IMR-90 (cell line): ENCODE measurements around the gene RASSF10. TPM values are rescaled to one million over a fixed set of nuclear protein-coding genes. Genes with fewer than 3 reads are reported as not detected.

Source experiments
- ATAC-seq: fragments of 200-7000 bp; cut with Tn5 transposase; 2 replicates; pipeline ENCODE4 v1.9.1; 2020; ENCODE audit warnings: low read depth, mild to moderate bottlenecking, moderate library complexity
- BruUV-seq: library from RNA; stranded (reverse); fragments of 400-500 nt; replicated peaks from 2 replicates; lab custom pipeline; 2021; lab: Mats Ljungman, UMichigan
- CTCF ChIA-PET: fragments of 300-600 bp; formaldehyde crosslinking; extraction: SDS; loops from one replicate; lab custom pipeline; 2021; ENCODE audit warnings: antibody characterized with exemption; lab: Yijun Ruan, JAX
- POLR2A ChIA-PET: fragments of 300-600 bp; sonication (Branson Sonifier 250); formaldehyde crosslinking; loops from one replicate; lab custom pipeline; 2022; ENCODE audit warnings: antibody characterized with exemption; ENCODE audit not compliant: unreplicated experiment; lab: Charles Lee
- DNase-seq: peaks from one replicate; pipeline ENCODE4 v3.0.0; 2013
- H2AFZ ChIP-seq: replicated peaks from 2 replicates; pipeline ENCODE3; 2013; ENCODE audit warnings: low read length, mild to moderate bottlenecking; ENCODE audit not compliant: poor library complexity
- H2AK5ac ChIP-seq: 2 replicates; pipeline ENCODE4 v1.6.1; 2013; ENCODE audit warnings: low read depth, low read length, inconsistent platforms
- H2AK9ac ChIP-seq: replicated peaks from 2 replicates; pipeline ENCODE3; 2013; ENCODE audit warnings: mild to moderate bottlenecking, low read depth, low read length, moderate library complexity; ENCODE audit not compliant: poor library complexity
- H2BK120ac ChIP-seq: 2 replicates; pipeline ENCODE4 v1.6.1; 2013; ENCODE audit warnings: low read depth, low read length, inconsistent platforms
- H2BK15ac ChIP-seq: 3 replicates; pipeline ENCODE4 v1.6.1; 2013; ENCODE audit warnings: low read depth, low read length, inconsistent platforms
- H2BK20ac ChIP-seq: 2 replicates; pipeline ENCODE4 v1.6.1; 2013; ENCODE audit warnings: low read depth, mild to moderate bottlenecking, inconsistent platforms, low read length, moderate library complexity
- H2BK5ac ChIP-seq: 2 replicates; pipeline ENCODE4 v1.6.1; 2013; ENCODE audit warnings: mild to moderate bottlenecking, low read depth, low read length, inconsistent platforms; ENCODE audit not compliant: poor library complexity, severe bottlenecking
- H3K14ac ChIP-seq: replicated peaks from 2 replicates; pipeline ENCODE4 v1.6.1; 2013; ENCODE audit warnings: low read depth, low read length, inconsistent platforms
- H3K18ac ChIP-seq: 2 replicates; pipeline ENCODE4 v1.6.1; 2013; ENCODE audit warnings: low read depth, low read length, control low read depth
- H3K23ac ChIP-seq: 2 replicates; pipeline ENCODE4 v1.6.1; 2013; ENCODE audit warnings: low read depth, low read length, inconsistent platforms
- H3K27ac ChIP-seq: 2 replicates; pipeline ENCODE4 v1.5.1; 2013; ENCODE audit warnings: mild to moderate bottlenecking, control low read depth, low read length; ENCODE audit not compliant: insufficient read depth
- H3K27me3 ChIP-seq: 2 replicates; pipeline ENCODE4 v1.6.1; 2013; ENCODE audit warnings: low read length; ENCODE audit not compliant: control insufficient read depth, insufficient read depth
- H3K36me3 ChIP-seq: 2 replicates; pipeline ENCODE4 v1.6.1; 2013; ENCODE audit warnings: low read length, mixed read lengths; ENCODE audit not compliant: control insufficient read depth, insufficient read depth
- H3K4ac ChIP-seq: 2 replicates; pipeline ENCODE4 v1.6.1; 2013; ENCODE audit warnings: low read depth, low read length, inconsistent platforms
- H3K4me1 ChIP-seq: 2 replicates; pipeline ENCODE4 v1.6.1; 2013; ENCODE audit warnings: low read length, mixed read lengths; ENCODE audit not compliant: control insufficient read depth, insufficient read depth
- H3K4me2 ChIP-seq: 2 replicates; pipeline ENCODE4 v1.6.1; 2013; ENCODE audit warnings: low read depth, mild to moderate bottlenecking, control low read depth, low read length, moderate library complexity
- H3K4me3 ChIP-seq: 2 replicates; pipeline ENCODE4 v1.5.1; 2013; ENCODE audit warnings: low read depth, mild to moderate bottlenecking, control low read depth, low read length, moderate library complexity; ENCODE audit not compliant: insufficient read depth
- H3K56ac ChIP-seq: 2 replicates; pipeline ENCODE4 v1.6.1; 2013; ENCODE audit warnings: low read length, inconsistent platforms; ENCODE audit not compliant: insufficient read depth; ENCODE audit errors: extremely low read depth
- H3K79me1 ChIP-seq, 2 experiments: 2 replicates each; pipeline ENCODE4 v1.6.1; 2013; ENCODE audit warnings: low read length in 2 of 2, inconsistent platforms in 1 of 2, low read depth in 1 of 2
- H3K9ac ChIP-seq: 2 replicates; pipeline ENCODE4 v1.6.1; 2013; ENCODE audit warnings: low read depth, low read length, control low read depth
- H3K9me1 ChIP-seq: 2 replicates; pipeline ENCODE4 v1.6.1; 2013; ENCODE audit warnings: low read length, inconsistent platforms; ENCODE audit not compliant: insufficient read depth
- H3K9me3 ChIP-seq: 2 replicates; pipeline ENCODE4 v1.6.1; 2013; ENCODE audit warnings: low read length; ENCODE audit not compliant: control insufficient read depth, insufficient read depth
- H4K20me1 ChIP-seq: 2 replicates; pipeline ENCODE4 v1.6.1; 2013; ENCODE audit warnings: low read length, inconsistent platforms; ENCODE audit not compliant: insufficient read depth
- H4K5ac ChIP-seq: 2 replicates; pipeline ENCODE4 v1.6.1; 2013; ENCODE audit warnings: mild to moderate bottlenecking, low read depth, low read length, control low read depth
- H4K8ac ChIP-seq, 2 experiments: 2 replicates each; pipeline ENCODE4 v1.6.1; 2013; ENCODE audit warnings: low read depth in 2 of 2, low read length in 2 of 2, control low read depth in 1 of 2, inconsistent platforms in 1 of 2
- H4K91ac ChIP-seq: 2 replicates; pipeline ENCODE4 v1.6.1; 2013; ENCODE audit warnings: low read depth, low read length, inconsistent platforms; ENCODE audit not compliant: insufficient read depth
- CEBPB ChIP-seq: IDR thresholded peaks from 2 replicates; pipeline ENCODE4 v1.6.1; 2012; ENCODE audit warnings: low read depth, low read length, improper control_type of control experiment
- CHD1 ChIP-seq: IDR thresholded peaks from 2 replicates; pipeline ENCODE4 v1.6.1; 2012; ENCODE audit warnings: low read depth, low read length, improper control_type of control experiment
- CTCF ChIP-seq: conservative IDR thresholded peaks from 2 replicates; pipeline ENCODE4 v1.5.1; 2012; ENCODE audit warnings: mild to moderate bottlenecking, low read depth, low read length, improper control_type of control experiment
- MAFK ChIP-seq: IDR thresholded peaks from 2 replicates; pipeline ENCODE4 v1.6.1; 2012; ENCODE audit warnings: low read depth, low read length, improper control_type of control experiment
- MAZ ChIP-seq: IDR thresholded peaks from 2 replicates; pipeline ENCODE4 v1.6.1; 2012; ENCODE audit warnings: low read depth, mild to moderate bottlenecking, low read length, improper control_type of control experiment, moderate library complexity, borderline replicate concordance
- POLR2A ChIP-seq: IDR thresholded peaks from 2 replicates; pipeline ENCODE4 v1.6.1; 2012; ENCODE audit warnings: mild to moderate bottlenecking, low read depth, low read length
- RAD21 ChIP-seq: IDR thresholded peaks from 2 replicates; pipeline ENCODE4 v1.6.1; 2012; ENCODE audit warnings: low read length, improper control_type of control experiment
- RCOR1 ChIP-seq: IDR thresholded peaks from 2 replicates; pipeline ENCODE4 v1.6.1; 2012; ENCODE audit warnings: mild to moderate bottlenecking, low read length, improper control_type of control experiment; ENCODE audit not compliant: insufficient replicate concordance
- RFX5 ChIP-seq: IDR thresholded peaks from 2 replicates; pipeline ENCODE4 v1.8.0; 2012; ENCODE audit warnings: low read depth, mild to moderate bottlenecking, low read length, moderate library complexity
- USF2 ChIP-seq: fragments of 150-350 bp; IDR thresholded peaks from 2 replicates; pipeline ENCODE4 v1.6.1; 2017; ENCODE audit warnings: mild to moderate bottlenecking, antibody characterized with exemption, low read length, low read depth
- WGBS, 2 experiments: methylation state at CpG; one replicate each; pipeline versions ENCODE4 v1.1.5 to v1.1.7; 2013; ENCODE audit warnings: missing lambda C conversion rate in 2 of 2; ENCODE audit not compliant: insufficient read length in 1 of 2; ENCODE audit errors: extremely low coverage in 2 of 2; 5-methylcytosine and 5-hydroxymethylcytosine counted together
- dilution Hi-C: fragments of 300-500 bp; cut with HindIII; formaldehyde crosslinking; loops from one replicate; pipeline ENCODE4 v1.14.3; 2018; ENCODE audit warnings: low sequenced_read_pairs; ENCODE audit not compliant: unreplicated experiment
- in situ Hi-C: fragments of 300-500 bp; cut with MboI; formaldehyde crosslinking; loops from 3 replicates; pipeline ENCODE4 v1.14.3; 2019; ENCODE audit warnings: low sequenced_read_pairs, inconsistent platforms, mixed read lengths
- intact Hi-C: fragments of 100-400 bp; cut with micrococcal nuclease; formaldehyde crosslinking; loops from 2 replicates; pipeline ENCODE4 v1.10.0; 2022
- polyA plus RNA-seq, 3 experiments: library from polyadenylated mRNA; depleted of rRNA; stranded (reverse); fragments of >200 nt; gene quantifications; 2 replicates each; pipeline ENCODE4 v1.2.3, GENCODE V29; 2012; ENCODE audit warnings: low replicate concordance in 1 of 3
- total RNA-seq: library from RNA; depleted of rRNA; stranded (reverse); fragments of >200 nt; gene quantifications from 2 replicates; pipeline ENCODE4 v1.2.3, GENCODE V29; 2012

Gene RASSF10
- total and polyA plus RNA-seq, 2 of the 4 experiments (the other 2 are of a cell fraction) = not detected

- Histone ChIP-seq H2BK20ac (no peak overlapping the region), H3K56ac (no peak overlapping the region), H3K23ac (no peak overlapping the region), H3K27ac (no peak overlapping the region), H3K36me3 (no peaks in the 10 kb centered on the region), H3K9me3 (0 out of 2 replicates have a peak, but pooled peaks cover 2% of the 10 kb centered on the region), H3K4me1 (no peaks in the 10 kb centered on the region), H2AK5ac (no peak overlapping the region), H2AFZ (no peak overlapping the region), H3K9me1 (0 out of 2 replicates have a peak, but pooled peaks cover 2% of the 10 kb centered on the region), H2BK5ac (no peak overlapping the region), H3K9ac (no peak overlapping the region), H3K4ac (no peak overlapping the region), H3K4me2 (no peak overlapping the region), H2BK15ac (no peak overlapping the region), H3K27me3 (peaks cover 54% of the 10 kb centered on the region), H2BK120ac (no peak overlapping the region), H3K18ac (no peak overlapping the region), H2AK9ac (no peak overlapping the region), H3K14ac (no peak overlapping the region), H4K8ac (no peak overlapping the region), H4K91ac (no peak overlapping the region), H3K4me3 (no peak overlapping the region), H3K79me1 (no peaks in the 10 kb centered on the region), H4K5ac (no peak overlapping the region), H4K20me1 (no peaks in the 10 kb centered on the region)
- intact Hi-C loops (no loop called here), dilution Hi-C loops (no loop called here), in situ Hi-C loops (no loop called here)
- ATAC-seq = no peak
- TF ChIP-seq MAZ = no peak
- no peak for TF ChIP-seq RAD21
- no peak for TF ChIP-seq POLR2A
- no peak for TF ChIP-seq RFX5
- no peak for TF ChIP-seq RCOR1
- no peak for TF ChIP-seq MAFK
- no peak for TF ChIP-seq CTCF
- TF ChIP-seq USF2 = no peak
- no peak for TF ChIP-seq CEBPB
- TF ChIP-seq CHD1 = no peak
- ChIA-PET CTCF (no interaction called here), POLR2A (no interaction called here)
- whole genome bisulfite sequencing, 2 experiments = 77% methylated on average over 4 of the region's 5 CpGs; no CpG with 5 or more reads in 1 of the 2 experiments
- DNase-seq = no peak
- no TSS peak for BruUV-seq
Observed at GRCh38 chr11:13039126-13039525, 30.0 kb downstream of the RASSF10 start.
